H1 (cell line): ENCODE measurements around the gene PDE4D. TPM values are rescaled to one million over a fixed set of nuclear protein-coding genes. Genes with fewer than 3 reads are reported as not detected.

Source experiments
- POLR2AphosphoS5 ChIP-seq: IDR thresholded peaks from 2 replicates; pipeline ENCODE4 v1.6.1; 2011; ENCODE audit warnings: low read depth, low read length
- TAF1 ChIP-seq: IDR thresholded peaks from 2 replicates; pipeline ENCODE4 v1.6.1; 2011; ENCODE audit warnings: mild to moderate bottlenecking, low read depth, low read length
- polyA plus RNA-seq, 7 experiments: library from polyadenylated mRNA; depleted of rRNA in 3 of 7; stranded (reverse) in 5 of 7; unstranded in 2 of 7; fragments of >200 nt in 5 of 7; fragments of 200-250 nt in 2 of 7; gene quantifications; 1 replicate in 5 of 7; 2 replicates in 1 of 7; 4 replicates in 1 of 7; pipeline versions ENCODE4 v1.2.1 to v1.2.3, GENCODE V29; 2011 to 2013; ENCODE audit warnings: missing spikeins in 2 of 7, mixed read lengths in 2 of 7
- total RNA-seq: library from RNA; stranded (reverse); fragmentation: NEBNext Ultra II Directional; extraction: Animal tissue kit (Norgen Biotek cat#: 25700); gene quantifications from 2 replicates; pipeline ENCODE4 v1.2.1, GENCODE V29; 2021

Gene PDE4D
- total and polyA plus RNA-seq, 2 of the 8 experiments (the other 6 are each of a cell fraction or from before 2014, with no cell fraction given) = 2.3 to 3.7 TPM

GRCh38 chr5:59123595-59124561 lies 769.6 kb downstream of the PDE4D start (continued):
- no peak for TF ChIP-seq TAF1
- TF ChIP-seq POLR2AphosphoS5 = no peak
